ENCODE measurements around the gene ZEB1. TPM values are rescaled to one million over a fixed set of nuclear protein-coding genes. Genes with fewer than 3 reads are reported as not detected.

Gene ZEB1
- polyA plus RNA-seq, 3 donors, result 2.9 to 77.8 (median 15.5) TPM

DNA sequence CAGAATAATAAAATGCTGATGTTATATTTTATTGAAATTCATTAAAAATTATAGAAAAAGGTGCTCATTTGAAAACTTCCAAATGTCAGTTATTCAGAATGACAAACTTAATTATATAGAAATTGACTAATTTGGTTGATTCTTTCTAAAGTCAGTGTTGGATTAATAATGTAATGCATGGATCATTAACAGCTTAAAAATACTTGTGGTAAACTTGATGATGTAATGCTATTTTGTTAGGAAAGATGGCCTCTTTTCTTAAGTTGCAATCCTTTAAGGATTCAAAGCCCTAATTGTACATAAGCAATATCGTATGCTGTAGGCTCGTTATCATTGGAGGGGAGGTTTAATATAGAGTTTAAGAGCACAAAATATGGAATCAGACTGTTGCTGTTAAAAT, 141.2 kb downstream of the ZEB1 start:
- 87 to 92% (median 90%) methylated on average over 2 of the region's 2 CpGs for WGBS, 3 donors
- no peak overlapping the region for H3K27ac ChIP-seq (ENCODE audit: low read depth, low read length)

DNA sequence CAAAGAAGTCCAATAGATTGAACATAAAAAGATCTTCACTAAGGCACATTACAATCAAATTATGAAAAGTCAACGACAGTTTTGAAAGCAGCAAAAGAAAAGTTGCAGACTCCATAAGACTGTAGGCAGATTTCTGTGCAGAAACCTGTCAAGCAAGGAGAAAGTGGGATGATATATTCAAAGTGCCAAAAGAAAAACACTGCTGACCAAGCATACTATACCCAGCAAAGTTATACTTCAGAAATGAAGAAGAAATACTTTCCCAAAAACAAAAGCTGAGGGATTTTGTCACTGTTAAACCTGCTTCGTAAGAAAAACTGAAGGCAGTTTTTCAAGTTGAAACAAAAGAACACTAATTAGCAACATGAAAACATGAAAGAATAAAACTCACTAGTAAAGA, 145.5 kb downstream of the ZEB1 start:
- 90 to 98% (median 96%) methylated on average over 2 of the region's 2 CpGs for WGBS, 3 donors
- H3K27ac ChIP-seq (ENCODE audit: low read depth, low read length), result no peak overlapping the region

DNA sequence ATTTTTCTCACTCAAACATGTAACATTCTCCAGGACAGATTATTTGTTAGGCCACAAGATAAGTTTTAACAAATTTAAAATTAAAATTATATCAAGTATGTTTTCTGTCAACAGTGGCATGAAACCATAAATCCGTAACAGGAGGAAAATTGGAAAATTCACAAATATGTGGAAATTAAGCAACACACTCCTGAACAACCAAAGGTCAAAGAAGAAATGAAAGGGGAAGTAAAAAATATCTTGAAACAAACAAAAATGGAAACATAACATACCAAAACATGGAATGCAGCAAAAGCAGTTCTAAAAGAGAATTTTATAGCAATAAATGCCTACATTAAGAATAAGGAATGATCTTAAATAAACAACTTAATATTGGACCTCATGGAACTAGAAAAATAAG, 147.3 kb downstream of the ZEB1 start:
- WGBS, 3 donors, result 53 to 73% (median 70%) methylated on average over 1 of the region's 1 CpG
- H3K27ac ChIP-seq (ENCODE audit: low read depth, low read length), result no peak overlapping the region

DNA sequence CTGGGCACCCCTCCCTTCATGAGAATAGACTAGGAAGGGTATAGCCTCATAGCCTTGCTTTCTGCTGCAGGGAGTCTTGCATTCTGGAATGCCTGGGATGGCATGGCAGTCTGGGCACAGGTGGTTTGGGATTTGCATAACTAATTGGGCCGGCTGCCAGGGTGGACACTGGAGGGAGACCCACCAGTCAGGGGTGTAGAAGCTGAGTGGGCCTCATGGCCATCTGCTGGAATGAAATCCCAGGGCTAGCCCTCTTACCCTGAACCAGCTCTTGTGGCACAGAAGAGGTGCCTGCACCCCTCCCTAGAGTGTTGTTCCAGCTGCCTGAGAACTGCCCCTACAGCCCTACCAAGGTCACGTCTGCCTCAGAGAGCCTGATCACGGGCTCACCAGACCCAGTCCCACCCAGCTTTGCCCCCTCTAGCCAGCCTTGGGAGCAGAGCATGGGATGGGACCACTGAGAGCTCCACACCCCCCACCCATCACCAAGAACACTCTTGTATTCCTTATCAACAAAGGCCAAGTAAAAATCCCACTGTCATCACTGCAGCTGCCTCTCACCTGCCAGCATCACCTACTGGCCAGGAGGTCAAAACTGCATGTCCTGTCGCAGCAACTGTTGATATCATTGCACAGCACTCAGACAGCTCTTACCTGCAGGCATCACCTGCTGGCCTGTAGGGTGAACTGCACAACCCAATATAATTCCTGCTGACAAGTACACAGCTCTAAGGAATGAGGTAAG, 148.9 kb downstream of the ZEB1 start:
- WGBS, 3 donors, result 71 to 96% (median 95%) methylated on average over 4 of the region's 4 CpGs
- no peak overlapping the region for H3K27ac ChIP-seq (ENCODE audit: low read depth, low read length)

DNA sequence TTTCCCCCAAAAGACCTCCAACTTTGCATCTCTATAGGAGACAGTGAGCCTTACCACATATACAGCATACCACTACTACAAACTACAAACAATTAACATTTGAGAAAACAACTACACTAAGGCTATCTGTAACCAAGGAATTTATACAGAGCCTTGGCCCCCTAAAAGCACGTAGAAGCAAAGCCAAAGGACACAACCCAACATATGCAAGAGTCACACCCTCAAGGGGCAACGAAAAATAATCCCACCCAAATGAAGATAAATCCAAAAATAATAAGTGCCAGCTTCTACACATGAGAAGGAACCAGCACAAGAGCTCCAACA, 149.5 kb downstream of the ZEB1 start:
- 74 to 98% (median 95%) methylated on average over 2 of the region's 2 CpGs for WGBS, 3 donors
- no peak overlapping the region for H3K27ac ChIP-seq (ENCODE audit: low read depth, low read length)

DNA sequence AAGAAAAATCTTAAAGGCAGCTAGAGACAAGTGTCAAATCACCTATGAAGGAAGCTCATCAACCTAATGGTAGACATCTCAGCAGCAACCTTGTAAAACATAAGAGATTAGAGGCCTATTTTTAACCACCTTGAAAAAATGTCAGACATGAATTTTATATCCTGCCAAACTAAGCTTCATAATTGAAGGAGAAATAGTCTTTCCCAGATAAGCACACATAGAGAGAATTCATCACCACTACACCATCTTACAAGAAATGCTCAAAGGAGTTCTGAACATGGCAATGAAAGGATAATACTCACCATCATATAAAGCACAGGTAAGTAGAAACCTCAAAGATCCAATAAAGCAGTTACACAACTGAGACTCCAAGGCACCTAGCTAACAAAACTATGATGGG, 156.5 kb downstream of the ZEB1 start:
- H3K27ac ChIP-seq (ENCODE audit: low read depth, low read length), result no peak overlapping the region

DNA sequence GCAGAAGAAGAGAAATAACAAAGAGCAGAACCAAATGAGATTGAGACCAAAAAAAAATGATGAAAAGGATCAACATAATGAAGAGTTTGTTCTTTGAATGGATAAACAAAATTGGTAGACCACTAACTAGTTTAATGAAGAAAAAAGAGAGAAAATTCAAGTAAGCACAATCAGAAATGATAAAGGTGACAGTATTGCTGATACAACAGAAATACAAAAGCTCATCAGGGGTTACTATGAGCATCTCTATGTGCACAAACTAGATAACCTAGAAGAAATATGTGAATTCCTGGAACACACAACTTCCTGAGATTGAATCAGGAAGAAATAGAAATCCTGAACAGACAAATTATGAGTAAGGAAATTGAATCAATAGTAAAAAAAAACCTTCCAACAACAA, 157.1 kb downstream of the ZEB1 start:
- no peak overlapping the region for H3K27ac ChIP-seq (ENCODE audit: low read depth, low read length)

DNA sequence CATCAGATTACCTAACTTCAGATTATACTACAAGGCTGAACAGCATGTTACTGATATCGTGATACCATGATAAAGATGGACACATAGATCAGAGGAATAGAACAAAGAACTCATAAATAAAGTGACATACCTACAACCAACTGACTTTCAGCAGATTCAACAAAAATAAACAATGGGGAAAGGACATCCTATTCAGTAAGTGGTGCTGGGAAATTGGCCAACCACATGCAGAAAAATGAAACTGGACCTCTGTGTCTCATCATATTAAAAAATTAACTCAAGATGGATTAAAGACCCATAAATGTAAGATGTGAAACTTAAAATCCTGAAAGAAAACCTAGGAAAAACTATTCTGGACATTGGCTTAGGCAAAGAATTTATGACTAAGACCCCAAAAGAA, 158.6 kb downstream of the ZEB1 start:
- 72 to 88% (median 80%) methylated on average over 1 of the region's 1 CpG for WGBS, 3 donors

DNA sequence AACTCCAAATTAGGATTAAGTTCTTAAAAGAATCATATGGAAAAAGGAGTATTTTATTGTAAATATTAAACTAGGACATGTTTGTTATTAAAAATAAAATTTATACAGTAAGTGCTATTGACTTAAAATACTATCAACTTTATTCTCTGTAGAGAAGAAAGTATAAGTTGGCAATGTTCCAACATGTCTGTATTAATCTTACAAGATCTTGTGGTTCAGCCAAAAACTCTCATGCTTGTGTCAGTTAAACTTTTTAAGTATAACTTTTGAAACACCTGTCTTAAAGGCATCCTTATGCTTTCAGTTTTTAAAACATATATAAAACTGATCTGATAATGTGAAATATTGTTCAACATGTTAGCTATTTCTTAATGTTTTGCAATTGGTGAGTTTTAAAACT, 160.7 kb downstream of the ZEB1 start:
- H3K27ac ChIP-seq (ENCODE audit: low read depth, low read length), result no peak overlapping the region

More for the DNA sequence above, 158.6 kb downstream of the ZEB1 start:
- H3K27ac ChIP-seq (ENCODE audit: low read depth, low read length), result no peak overlapping the region

DNA sequence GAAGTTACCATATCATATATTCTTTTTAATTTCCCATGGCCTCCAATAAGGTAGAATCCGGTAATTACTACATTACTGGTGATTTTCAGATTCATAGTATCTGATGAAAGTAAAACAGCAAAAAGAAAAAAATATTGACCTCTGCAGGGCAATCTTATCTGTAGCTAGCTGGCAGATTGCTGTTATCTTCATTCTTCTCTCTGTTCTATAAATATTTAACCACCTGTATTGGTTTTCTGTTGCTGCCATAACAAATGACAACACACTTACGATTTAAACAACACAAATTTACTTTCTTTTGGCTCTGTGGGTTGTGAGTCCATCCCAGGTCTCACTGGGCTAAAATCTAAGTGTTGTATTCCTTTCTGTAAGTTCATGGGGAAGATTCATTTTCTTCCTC, 164.5 kb downstream of the ZEB1 start:
- H3K27ac ChIP-seq (ENCODE audit: low read depth, low read length), result no peak overlapping the region
- 23 to 97% (median 87%) methylated on average over 2 of the region's 2 CpGs for WGBS, 3 donors

DNA sequence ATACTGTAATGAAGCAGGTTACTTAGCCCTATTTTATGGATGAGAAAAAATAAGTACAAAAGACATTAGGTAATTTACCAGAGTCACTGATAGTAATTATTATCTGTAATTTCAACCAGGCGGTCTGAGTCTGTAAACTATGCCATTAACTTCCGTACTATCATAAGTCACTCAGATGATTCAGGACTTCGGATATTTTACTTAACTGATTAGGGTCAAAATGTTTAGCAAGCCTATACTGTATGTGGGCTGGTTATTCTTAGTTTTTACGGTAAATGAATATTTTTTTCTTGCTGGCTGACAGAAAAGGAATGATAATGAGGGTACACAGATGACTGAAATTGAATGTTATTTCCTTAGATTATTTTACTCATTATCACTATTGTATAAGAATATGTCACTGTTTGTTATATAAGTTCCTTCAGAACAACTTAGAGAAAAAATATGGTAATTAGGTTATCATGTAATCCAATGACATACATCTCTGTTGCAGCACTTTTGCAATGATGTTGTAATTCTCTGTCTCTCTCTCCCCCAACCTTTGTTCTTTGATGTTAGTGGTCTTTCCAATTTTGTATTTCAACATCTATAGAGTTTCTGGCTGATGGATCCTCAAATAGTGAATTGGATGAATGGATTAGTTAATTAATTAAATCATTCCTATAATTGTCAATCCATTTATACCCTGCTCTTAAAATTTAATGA, 165.6 kb downstream of the ZEB1 start:
- no peak overlapping the region for H3K27ac ChIP-seq (ENCODE audit: low read depth, low read length)
- WGBS, 3 donors, result 75 to 94% (median 93%) methylated on average over 4 of the region's 4 CpGs

DNA sequence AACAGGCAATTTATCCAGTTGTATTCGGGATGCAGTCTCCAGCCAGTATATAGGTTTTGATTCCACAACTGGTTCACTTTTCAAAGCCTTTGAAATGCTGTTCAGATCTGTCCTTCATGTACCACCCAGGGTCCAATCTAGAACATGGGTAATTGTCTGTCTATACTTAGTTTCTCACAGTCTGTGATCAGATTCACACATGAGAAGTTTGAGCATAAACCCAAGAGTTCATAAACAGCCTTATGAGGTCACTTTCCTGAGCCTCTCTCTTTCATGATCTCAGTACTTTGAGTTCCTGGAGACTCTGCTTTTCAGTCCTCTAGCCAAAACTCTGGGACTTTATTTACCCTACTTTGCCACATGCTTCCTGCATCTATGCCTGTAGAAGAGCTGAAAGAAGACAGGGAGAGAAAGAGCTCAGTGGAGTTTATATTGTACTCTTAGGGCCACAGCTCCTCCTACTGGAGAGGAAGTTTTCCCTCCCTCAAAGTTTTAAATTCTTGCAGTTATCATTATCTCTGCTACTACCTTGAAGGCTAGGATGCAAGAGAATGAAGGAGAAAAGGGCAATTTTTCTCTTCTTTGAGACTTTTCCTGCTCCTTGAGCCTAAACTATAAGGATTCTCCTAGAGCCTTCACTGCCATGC, 172.0 kb downstream of the ZEB1 start:
- H3K27ac ChIP-seq (ENCODE audit: low read depth, low read length), result no peak overlapping the region
- 95 to 100% (median 99%) methylated on average over 1 of the region's 1 CpG for WGBS, 3 donors

DNA sequence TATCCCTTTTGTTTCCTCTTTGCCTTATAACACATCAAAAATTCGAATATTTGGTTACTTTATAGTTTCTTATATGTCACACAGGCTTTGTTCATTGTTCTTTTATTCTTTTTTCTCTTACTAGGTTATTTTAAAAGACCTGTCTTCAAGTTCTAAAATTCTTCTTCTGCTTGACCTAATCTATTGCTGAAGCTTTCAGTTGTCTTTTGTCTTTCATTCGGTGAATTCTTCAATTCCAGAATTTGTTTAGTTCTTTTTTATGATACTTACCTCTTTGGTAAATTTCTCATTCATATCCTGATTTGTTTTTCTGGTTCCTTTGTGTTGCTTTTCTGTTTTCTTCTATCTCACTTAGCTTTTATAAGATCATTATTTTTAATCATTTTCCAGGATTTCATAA, 188.4 kb downstream of the ZEB1 start:
- no peak overlapping the region for H3K27ac ChIP-seq (ENCODE audit: low read depth, low read length)
- WGBS, 3 donors, result 75 to 91% (median 88%) methylated on average over 2 of the region's 2 CpGs

DNA sequence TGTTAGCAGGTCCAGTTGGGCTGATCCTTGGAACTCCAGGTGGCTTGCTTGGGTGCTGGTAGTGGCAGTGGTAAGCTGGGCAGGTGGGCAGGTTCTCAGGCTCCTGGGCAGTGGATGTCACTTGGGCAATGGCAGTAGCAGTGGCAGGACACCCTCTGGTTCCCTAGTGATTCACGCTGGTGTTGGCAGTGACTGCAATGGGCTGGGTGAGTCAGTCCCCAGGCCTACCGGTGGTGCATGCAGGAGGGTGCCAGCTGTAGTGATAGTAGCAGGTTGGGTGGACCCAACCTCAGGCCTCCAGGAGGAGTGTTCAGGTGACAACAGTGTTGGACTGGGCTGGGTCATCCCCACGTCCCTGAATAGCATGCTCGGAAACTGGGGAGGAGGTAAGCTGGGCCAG, 189.2 kb downstream of the ZEB1 start:
- no peak overlapping the region for H3K27ac ChIP-seq (ENCODE audit: low read depth, low read length)
- WGBS, 3 donors, result 99 to 100% (median 100%) methylated on average over 4 of the region's 4 CpGs

DNA sequence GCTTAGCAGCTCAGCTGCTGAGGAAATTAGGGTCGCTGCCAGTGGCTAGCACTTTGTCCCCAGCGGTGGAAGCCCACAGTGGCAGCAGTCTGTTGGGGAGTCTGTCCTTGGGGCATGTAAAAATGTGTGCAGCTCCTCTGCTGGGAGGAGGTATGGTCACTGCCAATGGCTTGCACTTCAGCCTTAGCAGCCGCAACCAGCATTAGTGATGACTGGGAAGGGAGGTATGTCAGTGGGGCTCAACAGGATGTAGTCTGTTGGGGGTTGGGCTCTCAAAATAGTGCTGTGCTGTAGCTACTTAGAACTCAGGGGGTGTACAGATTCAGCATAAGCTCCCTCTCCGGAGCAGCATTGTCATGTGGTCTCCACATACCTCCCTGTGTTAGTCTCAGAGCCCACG, 189.9 kb downstream of the ZEB1 start:
- 97 to 100% (median 98%) methylated on average over 5 of the region's 5 CpGs for WGBS, 3 donors
- H3K27ac ChIP-seq (ENCODE audit: low read depth, low read length), result no peak overlapping the region

DNA sequence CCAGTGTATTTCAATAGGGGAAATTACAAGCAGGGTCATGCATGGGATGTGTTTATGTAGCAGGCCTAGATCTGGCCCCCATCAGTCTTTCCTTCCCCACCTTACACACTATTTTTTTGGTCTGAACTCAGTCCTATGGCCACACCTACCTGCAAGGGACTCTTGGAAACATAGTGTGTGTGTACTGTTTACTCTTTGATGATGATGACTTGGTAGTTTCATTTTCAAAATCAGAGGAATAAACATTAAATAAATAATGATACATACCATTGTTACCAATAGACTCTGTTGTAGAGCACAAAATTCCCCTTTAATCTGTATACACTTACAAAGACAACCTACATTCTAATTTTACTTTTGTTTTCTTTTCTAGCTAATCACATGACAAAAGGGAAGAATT, 191.0 kb downstream of the ZEB1 start:
- no peak overlapping the region for H3K27ac ChIP-seq (ENCODE audit: low read depth, low read length)

DNA sequence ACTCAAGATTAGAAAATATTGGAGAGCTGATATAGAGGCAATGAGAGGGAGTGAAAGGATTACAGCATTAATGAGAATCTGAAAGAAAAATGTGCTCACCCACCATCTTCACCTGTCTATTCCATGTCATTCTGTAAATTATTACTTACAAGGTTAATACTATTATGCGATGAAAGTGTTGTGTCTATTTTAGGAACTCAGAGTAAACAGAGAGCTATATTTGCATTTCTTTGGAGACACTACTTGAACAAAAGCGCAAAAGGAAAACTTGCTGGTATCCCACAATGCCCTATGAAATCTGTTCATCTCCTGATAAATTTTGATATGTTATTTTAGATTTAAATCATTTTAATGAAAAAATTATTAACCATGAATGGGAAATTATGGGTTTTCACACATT, 196.1 kb downstream of the ZEB1 start:
- no peak overlapping the region for H3K27ac ChIP-seq (ENCODE audit: low read depth, low read length)
- 40 to 90% (median 86%) methylated on average over 2 of the region's 2 CpGs for WGBS, 3 donors

DNA sequence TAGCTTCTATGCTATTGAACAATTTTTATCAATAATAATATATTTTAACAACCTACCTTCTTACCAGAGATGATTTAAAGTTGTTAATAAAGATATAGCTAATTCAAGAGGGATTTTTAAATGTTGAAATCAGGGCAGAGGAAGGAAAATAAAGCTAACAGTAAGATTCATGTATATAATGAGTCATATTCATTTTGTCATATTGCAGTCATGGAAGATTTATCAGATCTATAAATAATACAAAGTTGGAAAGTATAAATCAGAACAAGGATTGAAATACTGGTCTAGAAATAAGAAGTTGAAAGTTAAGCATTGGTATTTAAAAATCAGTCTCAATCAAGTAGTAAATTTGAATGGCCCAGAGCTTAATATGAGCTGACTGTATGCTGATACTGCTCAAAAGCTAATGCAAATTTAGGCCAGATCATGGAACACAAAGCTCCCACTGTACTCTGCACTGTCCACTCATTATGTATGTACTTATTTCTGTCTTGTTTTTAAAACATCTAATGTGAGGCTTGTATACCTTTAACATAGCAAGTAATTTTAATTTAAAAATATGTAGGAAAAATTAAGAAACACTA, 196.9 kb downstream of the ZEB1 start:
- no peak overlapping the region for H3K27ac ChIP-seq (ENCODE audit: low read depth, low read length)

DNA sequence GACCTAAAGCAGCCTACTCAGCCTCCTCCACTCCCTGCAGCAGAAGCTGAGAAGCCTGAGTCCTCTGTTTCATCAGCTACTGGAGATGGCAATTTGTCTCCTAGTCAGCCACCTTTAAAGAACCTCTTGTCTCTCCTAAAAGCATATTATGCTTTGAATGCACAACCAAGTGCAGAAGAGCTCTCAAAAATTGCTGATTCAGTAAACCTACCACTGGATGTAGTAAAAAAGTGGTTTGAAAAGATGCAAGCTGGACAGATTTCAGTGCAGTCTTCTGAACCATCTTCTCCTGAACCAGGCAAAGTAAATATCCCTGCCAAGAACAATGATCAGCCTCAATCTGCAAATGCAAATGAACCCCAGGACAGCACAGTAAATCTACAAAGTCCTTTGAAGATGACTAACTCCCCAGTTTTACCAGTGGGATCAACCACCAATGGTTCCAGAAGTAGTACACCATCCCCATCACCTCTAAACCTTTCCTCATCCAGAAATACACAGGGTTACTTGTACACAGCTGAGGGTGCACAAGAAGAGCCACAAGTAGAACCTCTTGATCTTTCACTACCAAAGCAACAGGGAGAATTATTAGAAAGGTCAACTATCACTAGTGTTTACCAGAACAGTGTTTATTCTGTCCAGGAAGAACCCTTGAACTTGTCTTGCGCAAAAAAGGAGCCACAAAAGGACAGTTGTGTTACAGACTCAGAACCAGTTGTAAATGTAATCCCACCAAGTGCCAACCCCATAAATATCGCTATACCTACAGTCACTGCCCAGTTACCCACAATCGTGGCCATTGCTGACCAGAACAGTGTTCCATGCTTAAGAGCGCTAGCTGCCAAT, 202.2 kb downstream of the ZEB1 start:
- WGBS, 3 donors, result 96 to 99% (median 97%) methylated on average over 4 of the region's 4 CpGs
- H3K27ac ChIP-seq (ENCODE audit: low read depth, low read length), result no peak overlapping the region

Data from adipose tissue (tissue), 3 donors.